GM21576 (cell line): ENCODE measurements around the gene YPEL2.
"Not testable (repeated sequence)": the region's sequence is repeated elsewhere in the genome, so short reads cannot be mapped to it uniquely, and the experiment has no call there.

Experiments used
- ATAC-seq: cut with Tn5 transposase; IDR thresholded peaks from one replicate; pipeline ENCODE4 v1.9.1; 2021; ENCODE audit warnings: mild to moderate bottlenecking, moderate library complexity; ENCODE audit not compliant: unreplicated experiment

The YPEL2 gene

DNA sequence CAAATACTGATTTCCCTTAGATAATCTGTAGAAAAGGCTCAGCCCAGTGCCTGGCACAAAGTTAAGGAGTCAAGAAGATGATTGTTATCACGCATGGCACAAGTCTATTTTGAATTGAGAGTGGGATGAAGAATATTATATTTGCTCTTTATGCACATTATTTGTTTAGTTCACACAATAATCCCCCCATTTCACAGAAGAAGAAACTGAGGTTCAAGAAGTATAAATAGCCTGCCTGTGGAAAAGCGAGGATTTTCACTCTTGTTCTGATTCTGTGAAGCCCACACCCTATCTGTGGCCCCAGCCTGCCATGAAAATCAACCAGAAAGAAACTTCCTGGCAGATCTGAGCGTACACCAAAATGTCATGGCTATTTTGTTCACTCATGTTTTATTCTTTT, 73.0 kb downstream of the YPEL2 start:
- no peak for ATAC-seq

DNA sequence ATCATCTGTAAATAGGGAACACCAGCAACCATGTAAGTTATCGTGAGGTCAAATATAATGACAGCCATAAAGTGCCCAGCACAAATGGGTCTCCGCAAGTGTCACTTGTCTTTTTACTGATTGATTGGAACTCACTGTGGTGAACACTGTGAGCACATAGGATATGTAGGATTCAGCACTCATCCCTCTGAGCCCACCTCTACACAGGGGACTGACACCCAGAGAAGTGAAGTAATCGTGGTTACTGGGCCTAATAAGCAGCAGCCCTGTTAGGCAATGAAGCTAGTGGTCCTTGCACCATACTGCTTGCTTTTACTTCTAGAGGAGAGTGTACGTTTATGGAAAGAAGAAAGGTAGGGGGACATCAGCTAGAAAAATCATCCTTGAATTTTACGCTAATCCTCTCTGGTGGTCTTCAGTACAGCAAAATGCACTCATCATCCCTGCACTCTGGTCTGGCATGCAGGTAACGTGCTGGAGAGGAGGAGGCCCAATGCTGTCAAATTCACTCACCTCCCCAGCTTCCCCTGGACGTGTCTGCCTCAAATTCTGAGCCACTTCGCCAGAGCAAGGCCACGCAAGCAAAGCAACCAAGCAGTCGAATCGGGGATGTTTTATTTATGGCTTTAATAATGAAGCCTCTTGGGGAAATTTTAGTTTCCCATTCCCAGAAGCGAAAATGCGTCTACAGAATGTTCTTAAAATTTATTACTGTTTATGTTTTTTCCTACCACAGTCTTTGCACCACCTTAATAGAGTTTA, 74.7 kb downstream of the YPEL2 start:
- no peak for ATAC-seq

DNA sequence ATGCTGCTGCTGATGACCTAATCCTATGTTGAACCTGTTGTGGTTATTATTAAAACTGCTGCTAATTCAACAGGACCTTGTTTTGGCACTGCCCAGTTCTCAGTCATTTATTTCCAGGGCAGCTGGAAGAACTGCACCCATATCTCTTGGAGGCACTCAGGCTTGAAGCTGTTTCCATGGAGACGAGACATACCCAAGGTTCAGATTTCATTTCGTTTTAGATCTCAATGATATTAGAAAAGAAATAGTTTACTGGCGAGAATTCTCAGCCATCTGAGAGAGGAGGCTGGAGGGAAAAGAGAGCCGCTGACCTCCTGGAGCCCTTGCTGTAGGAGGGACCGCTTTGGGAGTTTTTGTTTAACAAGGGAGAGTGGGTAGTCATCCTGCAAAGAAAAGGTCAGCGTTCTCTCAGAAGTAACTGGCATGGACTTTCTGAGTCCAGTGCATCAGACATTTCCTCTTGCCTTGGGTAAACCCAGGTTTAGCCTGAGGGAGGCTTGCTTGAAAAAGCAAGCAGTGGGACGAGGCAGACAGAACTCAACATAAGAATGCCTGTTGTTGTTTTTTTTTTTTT, 75.4 kb downstream of the YPEL2 start:
- ATAC-seq: no peak

DNA sequence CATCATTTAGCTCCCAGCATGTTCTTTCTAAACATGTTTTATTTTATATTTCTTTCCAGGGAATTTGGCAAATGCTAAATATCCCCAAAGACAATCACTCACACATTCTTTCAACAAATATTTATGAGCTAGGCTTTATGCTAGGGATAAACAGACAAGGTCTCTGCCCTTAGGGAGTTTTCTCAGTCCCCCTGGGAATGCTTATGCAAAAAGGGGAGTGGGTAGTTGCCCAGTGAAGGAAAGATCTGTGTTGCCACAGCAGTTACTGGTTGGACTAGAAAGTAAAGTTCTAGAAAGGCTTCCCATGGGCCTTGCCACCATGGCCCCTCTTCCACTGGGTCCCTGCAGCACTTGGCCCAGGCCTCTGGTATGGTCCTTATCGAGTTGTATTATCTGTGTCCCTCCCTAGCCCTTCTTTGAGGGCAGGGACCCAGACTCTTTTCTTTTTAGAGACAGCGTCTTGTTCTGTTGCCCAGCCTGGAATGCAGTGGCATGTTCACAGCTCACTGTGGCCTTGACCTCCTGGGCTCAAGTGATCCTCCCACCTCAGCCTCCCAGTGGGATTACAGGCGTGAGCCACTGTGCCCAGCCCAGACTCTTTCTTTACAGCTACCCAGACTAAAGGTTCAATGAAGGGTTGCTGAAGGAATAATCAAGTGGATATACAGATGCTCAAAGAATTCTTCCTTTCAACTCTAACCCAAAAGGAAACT, 78.0 kb downstream of the YPEL2 start:
- no peak for ATAC-seq

DNA sequence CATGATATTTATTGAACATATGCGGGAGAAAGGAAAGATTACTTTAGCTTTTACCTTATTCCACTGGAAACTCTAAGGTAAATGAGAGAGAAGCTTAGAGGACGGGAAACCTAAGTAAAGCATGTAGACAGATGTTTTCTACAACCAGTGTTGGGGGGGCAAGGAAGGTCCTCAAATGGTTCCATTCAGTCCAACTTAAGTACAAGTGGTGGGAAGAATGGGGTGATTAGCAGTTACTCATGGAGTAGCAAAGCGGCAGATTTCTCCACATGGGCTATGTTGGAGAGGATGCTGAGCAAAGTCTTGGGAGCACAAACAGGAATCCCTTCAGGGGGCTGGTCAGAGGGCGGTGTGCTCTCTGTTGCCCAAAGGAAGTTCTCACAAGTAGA, 78.6 kb downstream of the YPEL2 start:
- ATAC-seq: no peak

DNA sequence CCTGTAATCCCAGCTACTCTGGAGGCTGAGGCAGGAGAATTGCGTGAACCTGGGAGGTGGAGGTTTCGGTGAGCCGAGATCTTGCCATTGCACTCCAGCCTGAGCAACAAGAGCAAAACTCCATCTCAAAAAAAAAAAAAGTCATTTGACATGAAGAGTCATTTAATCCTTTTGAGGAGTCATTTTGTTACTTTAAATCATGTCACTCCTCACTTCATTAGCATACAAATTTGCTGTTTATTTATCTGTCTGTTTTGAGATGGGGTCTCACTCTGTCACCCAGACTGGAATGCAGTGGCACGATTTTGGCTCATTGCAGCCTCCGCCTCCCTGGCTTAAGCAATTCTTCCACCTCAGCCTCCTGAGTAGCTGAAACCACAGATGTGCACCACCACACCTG, 81.0 kb downstream of the YPEL2 start:
- ATAC-seq: not testable (repeated sequence)

DNA sequence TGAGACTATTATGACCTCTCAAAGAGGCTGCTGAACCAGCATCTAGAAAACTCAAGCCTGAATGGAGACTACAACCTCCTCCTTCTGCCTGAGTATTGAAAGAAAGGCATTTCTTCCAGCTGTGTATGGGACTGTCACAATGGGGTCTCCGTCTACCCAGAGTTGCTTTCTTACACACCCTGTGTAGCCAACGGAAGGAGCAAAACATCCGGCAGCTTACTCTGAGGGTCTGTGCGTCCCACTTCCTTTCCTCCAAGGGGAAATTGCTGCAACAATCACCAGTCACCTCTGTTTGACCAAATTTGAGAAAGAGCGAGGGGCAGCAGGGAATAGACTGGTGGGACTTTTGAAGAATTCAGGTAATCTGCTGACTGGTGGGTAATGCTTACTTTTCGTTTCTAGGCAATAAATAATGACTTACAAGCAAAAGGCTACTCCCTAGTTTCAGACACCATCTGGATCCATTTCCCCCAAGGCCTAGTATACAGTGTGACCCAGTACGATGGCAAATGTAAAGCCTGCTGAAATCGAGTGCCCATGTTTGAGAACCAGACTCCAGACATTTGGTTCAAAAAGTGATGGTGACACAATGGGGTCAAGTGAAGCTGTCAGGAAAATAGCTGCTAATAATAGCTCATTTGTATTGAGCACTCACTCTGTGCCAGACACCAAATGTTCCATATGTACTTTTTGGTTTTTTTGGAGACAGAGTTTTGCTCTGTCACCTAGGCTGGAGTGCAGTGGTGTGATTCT, 81.7 kb downstream of the YPEL2 start:
- no peak for ATAC-seq

DNA sequence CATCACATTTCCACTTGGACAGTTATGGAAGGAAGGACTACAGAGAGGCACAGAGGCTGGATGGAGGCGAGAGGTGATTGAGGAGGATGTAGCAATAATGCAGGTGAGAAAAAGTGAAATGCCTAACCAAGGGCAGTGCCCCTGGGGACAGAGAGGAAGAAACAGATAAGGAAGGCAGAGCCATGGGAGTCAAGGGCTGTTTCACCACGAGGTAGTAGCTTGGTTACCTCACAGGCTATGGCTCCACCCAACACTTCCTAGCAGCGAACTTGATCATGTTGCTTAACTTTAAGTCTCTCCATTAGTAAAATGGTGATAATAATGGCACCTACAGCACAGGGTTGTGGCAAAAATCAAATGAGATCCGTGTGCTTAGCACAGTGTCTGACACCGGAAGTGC, 83.9 kb downstream of the YPEL2 start:
- ATAC-seq: no peak

DNA sequence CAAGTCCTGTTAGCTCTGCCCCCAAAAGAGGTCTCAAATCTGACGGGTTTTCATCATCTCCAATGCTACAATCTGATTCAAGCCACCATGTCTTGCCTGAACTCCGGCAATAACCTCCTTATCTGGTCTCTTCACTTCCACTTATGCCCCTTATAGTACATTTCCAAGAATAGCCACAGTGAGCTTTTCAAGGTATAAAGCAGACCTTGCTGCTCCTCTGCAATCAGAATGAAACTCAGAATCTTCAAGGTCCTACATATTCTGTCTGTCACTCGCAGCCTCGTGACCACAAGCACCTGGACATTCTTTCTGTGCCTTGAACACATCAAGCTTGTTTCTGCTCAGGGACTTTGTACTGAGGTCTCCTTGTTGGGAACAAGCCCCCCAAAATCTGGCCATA, 84.7 kb downstream of the YPEL2 start:
- ATAC-seq: no peak

DNA sequence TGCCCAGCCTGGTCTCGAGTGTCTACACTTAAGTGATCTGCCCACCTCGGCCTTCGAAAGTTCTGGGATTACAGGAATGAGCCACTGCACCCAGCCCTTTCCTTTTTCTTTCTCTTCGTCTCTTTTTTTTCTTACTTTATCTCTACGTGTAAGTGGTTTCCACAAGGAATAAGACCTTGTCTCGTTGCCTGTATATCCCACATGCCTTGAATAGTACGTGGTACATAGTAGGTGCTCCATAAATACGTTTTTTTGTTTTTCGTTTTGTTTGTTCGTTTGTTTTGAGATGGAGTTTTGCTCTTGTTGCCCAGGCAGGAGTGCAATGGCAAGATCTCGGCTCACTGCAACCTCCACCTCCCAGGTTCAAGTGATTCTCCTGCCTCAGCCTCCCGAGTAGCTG, 86.0 kb downstream of the YPEL2 start:
- no peak for ATAC-seq

DNA sequence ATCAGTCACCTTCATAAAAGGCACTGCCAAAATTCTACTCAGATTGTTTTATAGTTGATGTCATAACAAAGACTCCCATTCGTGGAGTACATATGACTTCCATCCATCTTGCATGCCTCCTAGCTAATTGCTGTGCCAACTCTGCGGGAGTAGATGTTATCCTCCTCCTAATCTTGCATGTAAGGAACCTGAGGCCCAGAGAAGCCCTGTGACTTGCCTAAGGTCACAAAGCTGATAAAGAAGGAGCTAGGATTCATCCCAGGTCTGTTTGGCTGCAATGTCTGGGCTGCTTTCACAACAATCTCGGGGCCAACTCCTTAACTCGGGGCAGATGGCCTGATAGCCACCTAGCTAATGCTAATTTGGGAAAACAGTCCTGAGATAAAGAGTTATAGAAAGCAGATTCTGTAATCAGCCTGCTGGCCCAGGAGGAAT, 87.3 kb downstream of the YPEL2 start:
- ATAC-seq: no peak

DNA sequence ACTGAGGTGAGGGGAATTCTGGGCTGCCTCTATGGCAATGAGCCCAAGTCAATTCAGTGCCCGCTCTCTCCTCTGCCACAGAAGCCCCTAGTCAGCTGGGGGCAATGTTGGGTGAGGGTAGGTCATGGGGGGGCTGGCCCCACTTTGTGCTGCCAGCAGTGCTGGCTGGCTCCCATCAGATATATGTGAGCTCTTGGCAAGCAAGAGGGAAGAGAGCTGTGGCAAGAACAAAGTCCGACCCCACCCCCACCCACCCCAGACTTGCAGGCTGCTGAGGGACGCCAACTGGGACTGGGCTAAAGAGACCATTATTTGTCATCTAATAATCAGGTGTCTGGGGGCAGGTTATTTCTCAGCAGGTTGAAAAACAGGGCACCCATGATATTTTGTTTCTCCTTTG, 89.4 kb downstream of the YPEL2 start:
- no peak for ATAC-seq

DNA sequence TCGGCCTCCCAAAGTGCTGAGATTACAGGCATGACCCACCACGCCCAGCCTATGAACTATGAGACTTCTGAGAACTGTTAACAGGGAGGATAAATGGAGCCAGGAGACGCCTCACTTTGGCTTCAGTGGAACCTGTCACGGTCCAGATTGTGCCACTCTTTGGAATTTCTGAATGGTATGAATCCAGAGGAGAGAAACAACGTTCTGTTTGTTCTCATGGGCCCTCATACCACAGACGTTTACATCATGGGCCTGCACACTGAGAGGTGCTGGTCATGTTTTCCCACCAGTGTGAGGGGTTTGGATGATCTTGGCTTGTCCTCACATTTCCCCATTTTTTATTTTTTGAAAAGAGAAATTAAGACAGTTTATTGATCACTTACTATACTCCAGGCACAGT, 90.3 kb downstream of the YPEL2 start:
- no peak for ATAC-seq

DNA sequence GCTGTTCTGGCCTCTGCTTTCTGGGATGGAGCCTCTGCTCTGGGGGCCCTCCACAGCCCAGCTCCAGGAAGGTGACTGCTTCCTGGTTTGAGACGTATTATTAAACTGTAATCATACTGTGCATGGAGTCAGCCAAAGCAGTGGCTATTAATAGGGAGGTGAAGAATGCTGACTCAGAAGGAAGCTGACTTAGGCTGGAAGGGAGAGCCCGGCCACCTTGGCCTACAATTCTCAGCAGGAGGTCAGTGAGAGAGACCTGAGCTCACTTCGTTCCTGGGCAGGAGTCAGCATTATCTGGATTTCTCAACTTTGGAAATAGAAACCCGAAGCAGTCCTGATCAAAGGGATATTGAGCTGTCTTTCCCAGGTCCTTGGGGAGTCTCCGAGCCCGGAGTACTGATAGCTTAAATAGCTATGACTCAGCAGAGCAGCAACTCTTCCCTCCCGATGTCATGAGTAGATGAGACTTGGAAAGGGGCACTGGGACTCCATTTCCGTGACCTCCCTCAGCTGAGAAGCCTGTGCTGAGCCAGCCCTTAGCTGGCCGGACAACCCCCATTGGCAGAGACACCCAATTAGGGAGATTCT, 91.8 kb downstream of the YPEL2 start:
- no peak for ATAC-seq

DNA sequence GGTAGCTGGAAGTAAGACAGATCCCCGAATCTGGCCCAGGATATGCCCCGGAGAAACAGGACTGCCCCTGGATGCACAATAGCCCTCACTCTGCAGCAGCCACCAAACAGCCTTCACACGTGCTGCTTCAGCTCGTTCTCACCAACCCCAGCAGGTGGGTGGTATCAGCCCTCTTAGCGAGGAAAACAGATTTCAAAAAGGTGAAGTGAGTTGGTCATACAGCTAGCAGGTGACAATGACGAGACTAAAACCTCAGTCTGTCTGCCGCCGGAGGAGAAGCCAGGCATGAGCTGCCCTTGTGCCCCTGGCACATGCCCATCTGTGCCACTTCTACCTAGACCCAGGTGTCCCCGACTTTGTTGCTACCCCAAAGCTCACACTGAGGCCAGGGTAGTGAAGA, 92.4 kb downstream of the YPEL2 start:
- no peak for ATAC-seq

DNA sequence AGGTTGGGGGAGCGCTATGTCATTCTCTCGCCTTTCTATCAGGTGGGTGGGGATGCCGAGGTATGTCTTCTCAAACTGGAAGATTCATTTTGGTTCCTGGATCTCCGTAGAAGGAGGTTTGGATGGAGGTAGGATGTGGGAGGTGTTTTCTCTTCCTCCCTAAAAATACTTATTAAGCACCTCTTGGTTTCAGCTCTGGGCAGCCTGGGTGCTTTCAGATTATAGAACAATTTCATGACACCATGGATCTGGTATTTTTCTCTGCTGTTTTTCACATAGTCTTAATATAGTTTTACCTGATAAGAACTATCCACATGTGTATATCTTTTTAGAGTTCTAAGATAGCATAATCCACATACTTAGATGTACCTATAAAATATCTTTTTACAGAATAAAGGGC, 92.9 kb downstream of the YPEL2 start:
- no peak for ATAC-seq

DNA sequence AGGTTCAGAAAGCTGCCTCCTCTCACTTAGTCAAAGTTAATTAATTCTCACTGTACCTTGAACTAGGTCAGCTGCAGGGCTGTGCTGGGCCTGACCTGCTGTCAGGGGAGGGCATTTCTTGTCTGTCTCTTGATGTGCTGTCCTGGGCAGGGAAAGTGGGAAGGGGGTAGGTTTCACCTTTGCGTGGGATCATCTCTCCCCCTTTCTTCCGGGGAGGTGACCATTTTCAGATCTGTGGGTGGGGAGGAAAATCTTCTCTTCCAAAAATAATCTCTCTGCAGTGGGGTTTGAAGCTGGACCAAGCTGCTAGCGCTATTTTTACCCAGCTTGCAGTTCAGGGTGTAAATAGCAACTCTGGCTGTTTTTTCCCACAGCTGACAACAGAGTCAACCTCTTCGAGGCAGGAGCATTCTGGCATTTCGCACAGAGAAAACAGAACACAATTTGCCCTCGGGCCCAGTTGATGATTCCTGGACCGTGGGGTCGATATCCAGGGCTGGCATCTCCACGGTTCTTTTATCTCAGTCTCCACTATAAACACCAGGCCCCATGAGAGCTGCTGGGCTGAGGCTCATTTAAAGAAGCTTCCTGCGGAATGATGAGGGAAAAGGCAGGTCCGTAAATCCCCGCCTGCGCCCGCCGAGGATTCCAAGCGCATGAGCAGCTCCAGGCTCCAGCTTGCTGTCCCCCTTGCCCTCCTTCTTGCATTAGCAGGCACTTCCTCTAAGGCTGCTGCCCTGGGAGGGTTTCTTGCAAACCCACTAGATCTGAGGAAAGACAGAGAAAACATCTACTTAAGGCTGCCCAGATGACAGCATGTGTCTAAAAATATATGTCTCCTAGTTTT, 93.9 kb downstream of the YPEL2 start:
- no peak for ATAC-seq

DNA sequence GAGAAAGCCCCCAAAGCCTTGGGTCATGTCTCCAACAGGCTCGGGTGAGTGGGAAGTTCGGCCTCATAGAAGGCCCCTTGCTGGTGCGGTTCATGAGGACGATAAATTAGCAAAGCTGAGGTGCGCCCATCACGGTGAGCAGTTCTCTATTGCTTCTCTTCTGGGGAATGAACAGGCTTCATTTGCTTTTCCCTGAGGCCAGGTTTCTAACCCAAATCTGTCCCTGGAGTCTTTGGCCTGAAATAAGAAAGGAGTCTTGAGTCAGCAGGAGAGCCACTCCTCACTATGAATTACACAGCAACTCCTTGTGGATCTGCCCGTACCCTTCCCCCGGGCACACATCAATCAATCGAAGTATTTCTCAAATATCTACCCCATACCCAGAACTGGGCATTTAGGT, 94.6 kb downstream of the YPEL2 start:
- ATAC-seq: no peak

DNA sequence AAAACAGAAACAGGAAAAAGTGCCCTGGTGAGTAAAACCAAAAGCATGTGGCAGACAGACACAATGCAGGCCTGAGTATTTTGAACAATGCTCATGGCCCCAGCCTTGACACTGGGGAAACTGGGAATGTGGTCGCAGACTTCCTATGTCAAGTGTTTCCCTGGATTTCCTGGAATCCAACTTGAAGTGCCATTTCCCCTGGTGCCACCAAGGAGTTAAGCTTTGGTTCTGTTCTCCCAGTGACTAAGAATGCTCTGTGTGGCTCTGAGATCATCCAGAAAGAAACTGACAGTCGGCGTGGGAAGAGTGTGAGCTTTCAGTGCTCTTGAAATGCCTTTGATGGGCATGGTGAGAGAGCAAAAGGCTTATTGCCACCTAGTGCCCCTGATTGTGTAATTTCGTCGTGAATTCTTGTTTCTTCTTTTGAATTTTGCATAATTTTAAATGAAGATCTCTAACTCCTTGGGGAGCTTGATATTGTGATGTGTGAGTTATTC, 96.0 kb downstream of the YPEL2 start:
- no peak for ATAC-seq

DNA sequence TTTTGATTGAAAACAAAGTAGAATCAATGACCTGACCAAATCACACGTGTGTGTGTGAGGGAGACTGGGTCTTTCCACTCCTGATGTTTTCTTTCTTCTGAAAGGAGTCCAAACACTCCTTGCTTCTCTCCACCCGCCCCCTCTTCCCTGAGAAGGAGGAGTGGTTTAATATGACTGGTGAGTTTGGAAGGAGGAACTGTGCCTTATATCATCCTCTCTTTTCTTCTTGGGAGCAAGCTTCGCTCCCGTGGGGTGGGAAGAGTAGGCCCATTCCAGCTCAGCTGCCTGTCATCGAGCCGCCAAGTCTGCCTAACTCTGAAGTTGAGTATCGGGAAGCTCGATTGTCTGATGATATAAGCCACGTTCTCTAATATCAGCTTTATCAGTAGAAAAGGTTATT, 96.5 kb downstream of the YPEL2 start:
- ATAC-seq: no peak
